GM23338 (cell line): ENCODE measurements around the gene RMND5B. TPM values are rescaled to one million over a fixed set of nuclear protein-coding genes. Genes with fewer than 3 reads are reported as not detected.
A peak's percentile ranks its signal among the peaks of the same experiment; 100 is the strongest.

Source experiments
- ATAC-seq: fragments of 200-7000 bp; cut with Tn5 transposase; 3 replicates; pipeline ENCODE4 v1.9.1; 2020
- DNase-seq: peaks from one replicate; pipeline ENCODE4 v3.0.0-alpha.2; 2015; ENCODE audit warnings: low spot score
- H2AFZ ChIP-seq: fragments of 200-600 bp; sonication (generic); 2 replicates; pipeline ENCODE4 v1.8.0; 2016; ENCODE audit warnings: antibody characterized with exemption, mild to moderate bottlenecking, moderate library complexity
- H3F3A ChIP-seq: fragments of 200-600 bp; sonication (generic); replicated peaks from 2 replicates; pipeline ENCODE4 v1.8.0; 2017; ENCODE audit warnings: antibody characterized with exemption, mixed run types, low read depth
- H3K27ac ChIP-seq: fragments of 200-600 bp; sonication (generic); 2 replicates; pipeline ENCODE4 v1.6.1; 2016; ENCODE audit warnings: low read depth
- H3K27me3 ChIP-seq: fragments of 200-600 bp; sonication (generic); 2 replicates; pipeline ENCODE4 v1.8.0; 2016; ENCODE audit warnings: mild to moderate bottlenecking, mixed run types, moderate library complexity; ENCODE audit not compliant: insufficient read depth
- H3K36me3 ChIP-seq: fragments of 200-600 bp; sonication (generic); 2 replicates; pipeline ENCODE4 v1.8.0; 2016; ENCODE audit warnings: mild to moderate bottlenecking; ENCODE audit not compliant: insufficient read depth
- H3K4me1 ChIP-seq: fragments of 200-600 bp; sonication (generic); 2 replicates; pipeline ENCODE4 v1.8.0; 2016; ENCODE audit warnings: mild to moderate bottlenecking, moderate library complexity; ENCODE audit not compliant: insufficient read depth
- H3K4me2 ChIP-seq: fragments of 200-600 bp; sonication (generic); 2 replicates; pipeline ENCODE4 v1.7.1; 2017; ENCODE audit warnings: mixed run types
- H3K4me3 ChIP-seq: fragments of 200-600 bp; sonication (generic); 2 replicates; pipeline ENCODE4 v1.6.1; 2016; ENCODE audit warnings: mixed run types
- H3K79me2 ChIP-seq: fragments of 200-600 bp; sonication (generic); replicated peaks from 2 replicates; pipeline ENCODE4 v1.8.0; 2017; ENCODE audit warnings: mild to moderate bottlenecking; ENCODE audit not compliant: insufficient read depth
- H3K9me2 ChIP-seq: fragments of 200-600 bp; sonication (generic); 2 replicates; pipeline ENCODE4 v1.8.0; 2017; ENCODE audit not compliant: insufficient read depth
- H4K20me1 ChIP-seq: fragments of 200-600 bp; sonication (generic); replicated peaks from 2 replicates; pipeline ENCODE4 v1.8.0; 2017; ENCODE audit warnings: mild to moderate bottlenecking; ENCODE audit not compliant: insufficient read depth
- H3K27ac Mint-ChIP-seq: 2 replicates; pipeline ENCODE4 v1.8.0; 2020; ENCODE audit warnings: inconsistent platforms, mild to moderate bottlenecking, moderate library complexity, mixed read lengths
- H3K27me3 Mint-ChIP-seq: 3 replicates; pipeline ENCODE4 v1.8.0; 2022; ENCODE audit warnings: low read depth, mild to moderate bottlenecking, moderate library complexity, mixed read lengths, inconsistent platforms; ENCODE audit not compliant: insufficient read depth, poor library complexity
- H3K36me3 Mint-ChIP-seq: 3 replicates; pipeline ENCODE4 v1.8.0; 2021; ENCODE audit warnings: low read depth, mild to moderate bottlenecking, inconsistent platforms, moderate library complexity, mixed read lengths
- H3K4me1 Mint-ChIP-seq: 3 replicates; pipeline ENCODE4 v1.8.0; 2020; ENCODE audit warnings: mild to moderate bottlenecking, inconsistent platforms, mixed read lengths
- H3K4me3 Mint-ChIP-seq: 3 replicates; pipeline ENCODE4 v1.8.0; 2021; ENCODE audit warnings: moderate library complexity, mild to moderate bottlenecking, inconsistent platforms, mixed read lengths
- H3K9me3 Mint-ChIP-seq: 3 replicates; pipeline ENCODE4 v1.8.0; 2020; ENCODE audit warnings: moderate library complexity, mild to moderate bottlenecking, inconsistent platforms, mixed read lengths
- CREB1 ChIP-seq: fragments of 250-450 bp; sonication (Bioruptor Pico); IDR thresholded peaks from 2 replicates; pipeline ENCODE4 v1.5.0; 2020; ENCODE audit warnings: low read depth, mild to moderate bottlenecking, moderate library complexity
- CTCF ChIP-seq, 2 experiments: fragments of 200-600 bp in 1 of 2; sonication (generic) in 1 of 2; conservative IDR thresholded peaks; 2 replicates each; pipeline versions ENCODE4 v1.5.1 to v1.6.1; 2016 to 2017; ENCODE audit warnings: antibody characterized with exemption in 2 of 2, low read depth in 2 of 2, mild to moderate bottlenecking in 2 of 2, moderate library complexity in 1 of 2
- EZH2 ChIP-seq: fragments of 200-600 bp; sonication (generic); IDR thresholded peaks from one replicate; pipeline ENCODE4 v1.8.0; 2017; ENCODE audit warnings: antibody characterized with exemption, mild to moderate bottlenecking, low read depth; ENCODE audit not compliant: unreplicated experiment
- NANOG ChIP-seq: IDR thresholded peaks from 2 replicates; pipeline ENCODE4 v1.6.1; 2016; ENCODE audit warnings: antibody characterized with exemption, borderline replicate concordance
- POLR2AphosphoS5 ChIP-seq: IDR thresholded peaks from 2 replicates; pipeline ENCODE4 v1.6.1; 2016; ENCODE audit warnings: antibody characterized with exemption, low read depth
- REST ChIP-seq: IDR thresholded peaks from one replicate; pipeline ENCODE4 v1.6.1; 2018; ENCODE audit warnings: antibody characterized with exemption; ENCODE audit not compliant: unreplicated experiment
- polyA plus RNA-seq: library from polyadenylated mRNA; unstranded; fragments of >200 nt; fragmentation: Nextera tagmentation; extraction: Ambion mirVana; gene quantifications from 2 replicates; pipeline ENCODE4 v1.2.1, GENCODE V29; 2016
- total RNA-seq: library from RNA; depleted of rRNA; stranded (reverse); fragments of >200 nt; shearing (Covaris generic); gene quantifications from 2 replicates; pipeline ENCODE4 v1.2.3, GENCODE V29; 2014

RMND5B gene
- total and polyA plus RNA-seq, 2 experiments from 2014 or later = 47.5 to 101 TPM

GRCh38 chr5:178115814-178116142 lies 15.0 kb upstream of the RMND5B start (continued):
- no peak for TF ChIP-seq CTCF (conservative IDR thresholded peaks at IDR 0.05; ENCODE audit: low read depth in 2 of 2)
- TF ChIP-seq EZH2 = no peak
- no peak for TF ChIP-seq NANOG

GRCh38 chr5:178116143-178116885 lies 14.5 kb upstream of the RMND5B start:
- Histone ChIP-seq H3K9me2 (no peaks in the 10 kb centered on the region), H3K4me1 (peaks cover 40% of the 10 kb centered on the region), H3K36me3 (peaks cover under 1% of the 10 kb centered on the region), H4K20me1 (no peaks in the 10 kb centered on the region; the same call in 1 of the 2 replicates), H3K27me3 (no peaks in the 10 kb centered on the region), H3K4me3 (peak overlapping the region; percentile 92), H3K27ac (peak overlapping the region; percentile 99), H2AFZ (no peak overlapping the region), H3K79me2 (peaks cover 71% of the 10 kb centered on the region), H3F3A (peaks cover 25% of the 10 kb centered on the region), H3K4me2 (peak overlapping the region; percentile 97)
- Mint-ChIP-seq H3K27me3 (peaks cover 24% of the 10 kb centered on the region), H3K36me3 (peaks cover 24% of the 10 kb centered on the region), H3K4me1 (peaks cover 50% of the 10 kb centered on the region), H3K4me3 (peak overlapping the region; percentile 96), H3K9me3 (peaks cover 12% of the 10 kb centered on the region), H3K27ac (peak overlapping the region; percentile 94)
- TF ChIP-seq REST (no peak), POLR2AphosphoS5 (peak; percentile 42), CREB1 (CRISPR knock-in tag) (no peak), CTCF (conservative IDR thresholded peaks at IDR 0.05; ENCODE audit: low read depth in 2 of 2) (no peak)
- peak; percentile 7 for ATAC-seq
- peak; percentile 78 for DNase-seq
